HepG2 (cell line): ENCODE results near the gene NAT9. TPM values are rescaled to one million over a fixed set of nuclear protein-coding genes. Genes with fewer than 3 reads are reported as not detected.
A peak's percentile ranks its signal among the peaks of the same experiment; 100 is the strongest.

Experiments used
- ATAC-seq: fragments of 200-7000 bp; cut with Tn5 transposase; 3 replicates; pipeline ENCODE4 v1.9.1; 2020; ENCODE audit warnings: mild to moderate bottlenecking, moderate library complexity
- BruUV-seq: library from RNA; stranded (reverse); fragments of 400-500 nt; replicated peaks from 2 replicates; lab custom pipeline; 2021; lab: Mats Ljungman, UMichigan
- CTCF ChIA-PET: fragments of 300-600 bp; formaldehyde crosslinking; extraction: SDS; loops from one replicate; lab custom pipeline; 2021; ENCODE audit warnings: low total read pairs, inconsistent platforms, low intra/inter-chr PET ratio; lab: Yijun Ruan, JAX
- POLR2A ChIA-PET: fragments of 350-600 bp; sonication (Branson Sonifier 250); formaldehyde crosslinking; loops from one replicate; lab custom pipeline; 2020; ENCODE audit warnings: antibody characterized with exemption, inconsistent platforms; lab: Yijun Ruan, JAX
- DNase-seq: peaks from one replicate; pipeline ENCODE4 v3.0.0-alpha.2; 2015; ENCODE audit warnings: low spot score
- FAIRE-seq: peaks from 3 replicates; lab custom pipeline; 2011; peaks lifted over from hg19 to GRCh38; lab: Jason Lieb, UNC
- H2AFZ ChIP-seq: one replicate; pipeline ENCODE4 v1.6.1; 2011; ENCODE audit warnings: low read length, inconsistent platforms
- H3K27ac ChIP-seq: fragments of 300-600 bp; 3 replicates; pipeline ENCODE4 v1.8.0; 2011; ENCODE audit warnings: mixed run types, mild to moderate bottlenecking, mixed read lengths, low read length, inconsistent platforms; ENCODE audit not compliant: insufficient read depth; ENCODE audit errors: extremely low read length
- H3K27me3 ChIP-seq, 2 experiments: fragments of 200-600 bp in 1 of 2; 2 replicates in 1 of 2; 3 replicates in 1 of 2; pipeline versions ENCODE4 v1.6.0 to v1.8.0; 2011; ENCODE audit warnings: low read length in 2 of 2, mild to moderate bottlenecking in 2 of 2, moderate library complexity in 2 of 2, inconsistent platforms in 1 of 2; ENCODE audit not compliant: insufficient read depth in 2 of 2, control insufficient read depth in 1 of 2
- H3K36me3 ChIP-seq, 2 experiments: fragments of 200-600 bp in 1 of 2; replicated peaks in 1 of 2; 2 replicates in 1 of 2; 3 replicates in 1 of 2; pipeline versions ENCODE4 v1.5.1 to v1.8.0; 2011; ENCODE audit warnings: low read length in 2 of 2, inconsistent platforms in 1 of 2; ENCODE audit not compliant: insufficient read depth in 2 of 2, control insufficient read depth in 1 of 2
- H3K4me1 ChIP-seq: 2 replicates; pipeline ENCODE4 v1.5.1; 2012; ENCODE audit warnings: low read length, inconsistent platforms; ENCODE audit not compliant: insufficient read depth
- H3K4me2 ChIP-seq: 2 replicates; pipeline ENCODE4 v1.6.0; 2011; ENCODE audit warnings: low read depth, low read length, inconsistent platforms
- H3K4me3 ChIP-seq, 3 experiments: fragments of 200-600 bp in 1 of 3; sonication (generic), shearing (Covaris generic) in 1 of 3; replicated peaks in 1 of 3; 2 replicates each; pipeline ENCODE4 v1.5.1; 2011 to 2016; ENCODE audit warnings: low read length in 3 of 3, inconsistent platforms in 2 of 3, low read depth in 2 of 3, mild to moderate bottlenecking in 2 of 3, control low read depth in 1 of 3, mixed read lengths in 1 of 3; ENCODE audit not compliant: insufficient read depth in 1 of 3
- H3K79me2 ChIP-seq: one replicate; pipeline ENCODE4 v1.6.1; 2011; ENCODE audit warnings: low read length, inconsistent platforms; ENCODE audit not compliant: insufficient read depth
- H3K9ac ChIP-seq: 2 replicates; pipeline ENCODE4 v1.6.0; 2011; ENCODE audit warnings: mild to moderate bottlenecking, low read depth, low read length, inconsistent platforms; ENCODE audit not compliant: insufficient read depth
- H3K9me3 ChIP-seq: 2 replicates; pipeline ENCODE4 v1.5.1; 2012; ENCODE audit warnings: mild to moderate bottlenecking, low read length
- H4K20me1 ChIP-seq: 2 replicates; pipeline ENCODE4 v1.6.0; 2011; ENCODE audit warnings: inconsistent platforms, mild to moderate bottlenecking, low read length, moderate library complexity; ENCODE audit not compliant: insufficient read depth
- FOXK2 ChIP-seq: fragments of 450-650 bp; IDR thresholded peaks from 2 replicates; pipeline ENCODE4 v1.6.1; 2016
- FOXO1 ChIP-seq: sonication (generic); formaldehyde crosslinking; IDR thresholded peaks from 2 replicates; pipeline ENCODE4 v1.4.0; 2020; ENCODE audit warnings: missing genetic modification reagents
- GMEB2 ChIP-seq: IDR thresholded peaks from 2 replicates; pipeline ENCODE4 v1.6.1; 2016; ENCODE audit warnings: missing biosample characterization, missing genetic modification reagents, low read depth
- HNRNPL ChIP-seq: fragments of 200-400 bp; formaldehyde crosslinking; IDR thresholded peaks from 2 replicates; pipeline ENCODE4 v1.6.1; 2017; ENCODE audit warnings: mild to moderate bottlenecking, low read depth, low read length
- IRX3 ChIP-seq: sonication (generic); formaldehyde crosslinking; IDR thresholded peaks from 2 replicates; pipeline ENCODE4 v1.8.1; 2023; ENCODE audit warnings: mild to moderate bottlenecking, low read depth, missing genetic modification reagents, borderline replicate concordance
- KDM3A ChIP-seq: IDR thresholded peaks from 2 replicates; pipeline ENCODE4 v1.6.1; 2018; ENCODE audit warnings: low read depth, missing compliant biosample characterization
- LCORL ChIP-seq, 2 experiments: fragments of 450-650 bp in 1 of 2; sonication (generic) in 1 of 2; formaldehyde crosslinking in 1 of 2; IDR thresholded peaks; 2 replicates each; pipeline versions ENCODE4 v1.5.0 to v1.6.1; 2017 to 2020; ENCODE audit warnings: antibody characterized with exemption in 1 of 2, missing genetic modification reagents in 1 of 2
- NFAT5 ChIP-seq: sonication (generic); formaldehyde crosslinking; IDR thresholded peaks from 2 replicates; pipeline ENCODE4 v1.4.0; 2020; ENCODE audit warnings: missing genetic modification reagents
- NR2F6 ChIP-seq, 2 experiments: IDR thresholded peaks; 2 replicates each; pipeline ENCODE4 v1.6.1; 2016; ENCODE audit warnings: antibody characterized with exemption in 1 of 2, mild to moderate bottlenecking in 1 of 2
- SOX6 ChIP-seq, 2 experiments: fragments of 450-650 bp in 1 of 2; sonication (generic) in 1 of 2; formaldehyde crosslinking in 1 of 2; IDR thresholded peaks; 2 replicates each; pipeline versions ENCODE4 v1.4.0 to v1.6.1; 2017 to 2020; ENCODE audit warnings: antibody characterized with exemption in 1 of 2, mild to moderate bottlenecking in 1 of 2, missing genetic modification reagents in 1 of 2
- TEAD3 ChIP-seq: optimal IDR thresholded peaks from 2 replicates; pipeline ENCODE3; 2016; ENCODE audit warnings: borderline replicate concordance
- TOPORS ChIP-seq: sonication (generic); formaldehyde crosslinking; IDR thresholded peaks from 2 replicates; pipeline ENCODE4 v1.8.0; 2023; ENCODE audit warnings: mild to moderate bottlenecking, missing genetic modification reagents
- ZFP36L2 ChIP-seq: sonication (generic); formaldehyde crosslinking; IDR thresholded peaks from 2 replicates; pipeline ENCODE4 v1.4.0; 2020; ENCODE audit warnings: missing genetic modification reagents
- ZFYVE20 ChIP-seq: sonication (generic); formaldehyde crosslinking; IDR thresholded peaks from 2 replicates; pipeline ENCODE4 v1.8.0; 2023; ENCODE audit warnings: low read depth, mild to moderate bottlenecking, moderate library complexity, missing genetic modification reagents, borderline replicate concordance
- ZNF484 ChIP-seq: sonication (generic); formaldehyde crosslinking; IDR thresholded peaks from 2 replicates; pipeline ENCODE4 v1.5.1; 2020; ENCODE audit warnings: mild to moderate bottlenecking, low read depth, missing genetic modification reagents, borderline replicate concordance
- ZNF564 ChIP-seq: sonication (generic); formaldehyde crosslinking; IDR thresholded peaks from 2 replicates; pipeline ENCODE4 v1.8.1; 2023; ENCODE audit warnings: mild to moderate bottlenecking, missing genetic modification reagents
- ZNF709 ChIP-seq: sonication (generic); formaldehyde crosslinking; IDR thresholded peaks from 2 replicates; pipeline ENCODE4 v1.5.0; 2020; ENCODE audit warnings: mild to moderate bottlenecking, missing genetic modification reagents
- WGBS: methylation state at CpG from one replicate; pipeline ENCODE4 v1.1.6; 2017; ENCODE audit warnings: low lambda C conversion rate; 5-methylcytosine and 5-hydroxymethylcytosine counted together
- in situ Hi-C: cut with HindIII; loops from 2 replicates; pipeline ENCODE4 v1.10.0; 2017; ENCODE audit warnings: low pct_unique_long_range_greater_than_20kb; ENCODE audit not compliant: extremely low pct_ligation_motif_present
- intact Hi-C: fragments of 100-400 bp; cut with micrococcal nuclease; formaldehyde crosslinking; loops from one replicate; pipeline ENCODE4 v1.10.0; 2022; ENCODE audit not compliant: unreplicated experiment
- polyA plus RNA-seq, 8 experiments: library from polyadenylated mRNA; depleted of rRNA in 3 of 8; stranded (reverse) in 7 of 8; unstranded in 1 of 8; fragments of >200 nt; fragmentation: Illumina TruSeq in 4 of 8; extraction: Trizol in 4 of 8; gene quantifications; 2 replicates each; pipeline versions ENCODE4 v1.2.1 to v1.2.3, GENCODE V29; 2011 to 2016; ENCODE audit warnings: low read depth in 4 of 8, missing spikeins in 1 of 8, mixed read lengths in 1 of 8; ENCODE audit not compliant: insufficient read depth in 1 of 8
- total RNA-seq, 5 experiments: library from RNA; depleted of rRNA; stranded (reverse); fragments of >200 nt; fragmentation: Illumina TruSeq; extraction: Trizol; gene quantifications; 2 replicates each; pipeline ENCODE4 v1.2.3, GENCODE V29; 2016; ENCODE audit warnings: low read depth in 1 of 5

NAT9 gene
- total and polyA plus RNA-seq, 2 of the 13 experiments (the other 11 are each of a cell fraction or from before 2014, with no cell fraction given), result 39.7 to 44.2 TPM

- BruUV-seq, result no TSS peak
- no peak for TF ChIP-seq NFAT5 (CRISPR knock-in tag)
- TF ChIP-seq IRX3 (CRISPR knock-in tag), result no peak
- TF ChIP-seq LCORL (IDR thresholded peaks at IDR 0.05), result no peak
- TF ChIP-seq LCORL (CRISPR knock-in tag; IDR thresholded peaks at IDR 0.05), result peak; percentile 4
- TF ChIP-seq ZFYVE20 (CRISPR knock-in tag), result no peak
- no peak for TF ChIP-seq ZNF564
- peak; percentile 22 for TF ChIP-seq TEAD3 (CRISPR knock-in tag)
- TF ChIP-seq SOX6 (IDR thresholded peaks at IDR 0.05), result no peak
- TF ChIP-seq SOX6 (CRISPR knock-in tag; IDR thresholded peaks at IDR 0.05), result peak; percentile 36; the same call in 1 of the 2 replicates
- no peak for TF ChIP-seq ZNF484 (CRISPR knock-in tag)
- no peak for TF ChIP-seq KDM3A
- no peak for TF ChIP-seq GMEB2 (CRISPR knock-in tag)
- TF ChIP-seq FOXK2, result no peak
- TF ChIP-seq NR2F6 (IDR thresholded peaks at IDR 0.05), result peak; percentile 14; the same call in 1 of the 2 replicates
- TF ChIP-seq NR2F6 (CRISPR knock-in tag; IDR thresholded peaks at IDR 0.05), result peak; percentile 37; the same call in 1 of the 2 replicates
- no peak for TF ChIP-seq ZFP36L2 (CRISPR knock-in tag)
- no peak for TF ChIP-seq FOXO1 (CRISPR knock-in tag)
- 0 out of 2 replicates have a peak, but pooled peaks have one; percentile 4 for TF ChIP-seq HNRNPL
- no peak for TF ChIP-seq ZNF709 (CRISPR knock-in tag)
- no peak for TF ChIP-seq TOPORS (CRISPR knock-in tag)
Measured at GRCh38 chr17:74760404-74761105, 15.6 kb downstream of the NAT9 start.

More at GRCh38 chr17:74760404-74761105, 15.6 kb downstream of the NAT9 start:
- FAIRE-seq, result no peak
- no peaks in the 10 kb centered on the region for H3K9me3 ChIP-seq
- intact Hi-C loops (loop anchor here (1.0 kb wide), 1 partner anchor 10 kb away; no protein-coding TSS in a partner anchor), in situ Hi-C loops (no loop called here)
- peak; percentile 2 for ATAC-seq
- H2AFZ ChIP-seq, result no peak overlapping the region
- peaks cover 93% of the 10 kb centered on the region for H3K79me2 ChIP-seq
- H3K4me3 ChIP-seq, result peak overlapping the region in 1 of 3 experiments; percentile 19; a peak in 1 of 6 replicates
- CTCF ChIA-PET, result interaction anchor here (1.0 to 1.5 kb wide), 2 partner anchors 10 to 16 kb away, joined by 3 to 4 read pairs; no protein-coding TSS in a partner anchor
- peak overlapping the region; percentile 92 for H3K4me2 ChIP-seq
- H3K27ac ChIP-seq, result peak overlapping the region; percentile 64
- no peaks in the 10 kb centered on the region for H3K27me3 ChIP-seq
- peaks cover 69% of the 10 kb centered on the region for H4K20me1 ChIP-seq
- peaks cover 26 to 38% of the 10 kb centered on the region in 2 experiments for H3K36me3 ChIP-seq
- POLR2A ChIA-PET, result interaction anchor here (0.8 to 29.3 kb wide), 4 partner anchors 6 to 113 kb away, joined by 5 to 1459 read pairs (median 764); partner anchors contain the start of genes FDXR, NAT9, NHERF1 and RAB37
- DNase-seq, result no peak
- WGBS, result 72% methylated on average over 7 of the region's 7 CpGs
- peak overlapping the region; percentile 27 for H3K9ac ChIP-seq
- peaks cover 99% of the 10 kb centered on the region for H3K4me1 ChIP-seq
